Measurements from ENCODE around the gene LMCD1.

LMCD1 gene

DNA sequence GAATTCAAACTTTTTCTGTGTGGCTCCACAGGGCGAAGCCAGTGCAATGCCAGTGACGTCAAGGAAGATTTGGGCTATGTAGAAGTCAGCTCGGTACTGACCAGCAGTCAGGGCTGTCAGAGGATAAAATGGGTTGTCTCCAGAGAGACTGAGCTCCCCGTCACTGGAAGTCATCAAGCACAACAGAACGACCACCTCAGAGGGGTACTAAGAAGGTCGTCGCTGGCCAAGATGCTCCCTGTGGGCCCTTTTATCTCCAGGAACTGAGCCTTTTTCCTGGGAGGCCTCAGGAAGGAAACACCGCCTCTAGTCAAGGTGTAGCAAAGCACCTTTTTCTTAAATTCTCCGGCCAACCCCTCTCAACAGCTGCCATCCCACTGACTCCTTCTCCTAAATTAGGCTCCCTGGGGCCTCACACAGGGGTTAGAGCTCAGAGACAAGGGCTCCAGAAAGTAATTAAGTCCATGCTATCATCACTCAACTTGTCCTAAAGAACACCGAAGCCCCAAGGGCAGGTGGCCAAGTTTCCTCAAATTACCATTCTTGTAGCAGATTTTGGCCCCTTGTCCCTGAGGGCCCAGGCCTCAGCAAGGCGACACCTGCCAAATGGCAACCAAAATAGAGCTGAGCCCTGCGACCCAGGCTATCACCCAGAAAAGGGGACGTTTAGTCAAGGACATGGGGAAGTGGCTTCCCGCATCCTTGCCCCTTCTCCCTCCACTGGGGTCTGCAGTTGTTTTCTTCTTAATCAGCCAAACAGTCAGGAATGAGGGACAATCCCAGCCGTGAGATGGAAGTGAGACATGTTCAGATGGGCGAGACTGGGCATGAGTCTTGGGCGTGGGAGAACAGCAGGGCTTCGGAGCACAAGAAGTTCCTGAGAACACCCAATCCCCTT lies 94.9 kb downstream of the LMCD1 start:
- no peak for DNase-seq

- DNase-seq, result no peak
Measured at GRCh38 chr3:8597219-8597853, 95.7 kb downstream of the LMCD1 start.

- no peak for DNase-seq
Measured at GRCh38 chr3:8599146-8599545, 97.5 kb downstream of the LMCD1 start.

DNA sequence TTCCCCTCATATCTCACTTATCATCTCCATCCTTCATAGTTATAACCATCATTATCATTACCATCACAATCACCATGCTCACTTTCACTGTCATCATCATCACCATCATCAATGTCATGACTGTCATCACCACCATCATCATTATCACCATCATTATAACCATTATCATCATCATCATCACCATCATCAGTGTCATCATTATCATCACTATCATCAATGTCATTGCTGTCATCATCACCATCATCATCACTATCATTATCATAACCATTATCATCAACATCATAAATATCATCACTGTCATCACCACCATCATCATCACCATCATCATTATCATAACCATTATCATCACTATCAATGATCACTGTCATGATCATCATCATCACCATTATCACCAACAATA lies 98.8 kb downstream of the LMCD1 start:
- no peak for DNase-seq

DNA sequence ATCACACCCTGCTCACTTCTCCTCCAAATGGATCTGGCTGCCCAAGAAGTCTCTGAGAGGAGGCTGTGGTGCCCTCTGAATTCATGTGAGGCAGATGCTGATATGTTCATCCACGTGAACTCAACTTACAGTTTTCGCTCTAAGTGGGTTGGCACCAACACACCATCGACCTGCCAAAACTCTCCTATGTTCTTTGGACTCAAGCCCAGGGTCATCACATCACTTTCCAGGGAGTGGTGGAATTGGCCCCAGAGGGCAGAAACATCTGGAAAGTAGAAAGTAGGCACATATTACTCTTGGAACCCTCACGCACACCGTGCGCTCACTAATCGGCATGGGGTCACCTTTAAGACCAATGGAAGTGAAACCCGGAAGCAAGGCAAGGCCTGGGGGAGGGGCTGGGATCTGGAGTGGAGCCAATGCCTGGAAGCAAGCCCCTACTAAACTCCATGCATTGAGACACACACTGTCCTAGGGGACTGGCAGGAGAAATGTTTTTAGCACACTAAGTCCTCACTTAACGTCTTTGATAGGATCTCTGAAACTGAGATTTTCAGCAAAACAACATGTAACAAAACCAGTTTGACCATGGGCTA lies 101.6 kb downstream of the LMCD1 start:
- DNase-seq, result no peak

GRCh38 chr3:8604006-8604405 lies 102.4 kb downstream of the LMCD1 start:
- DNase-seq, result no peak

- DNase-seq, result no peak
Measured at GRCh38 chr3:8604988-8605387, 103.4 kb downstream of the LMCD1 start.

- no peak for DNase-seq
Measured at GRCh38 chr3:8606701-8607231, 105.1 kb downstream of the LMCD1 start.

DNA sequence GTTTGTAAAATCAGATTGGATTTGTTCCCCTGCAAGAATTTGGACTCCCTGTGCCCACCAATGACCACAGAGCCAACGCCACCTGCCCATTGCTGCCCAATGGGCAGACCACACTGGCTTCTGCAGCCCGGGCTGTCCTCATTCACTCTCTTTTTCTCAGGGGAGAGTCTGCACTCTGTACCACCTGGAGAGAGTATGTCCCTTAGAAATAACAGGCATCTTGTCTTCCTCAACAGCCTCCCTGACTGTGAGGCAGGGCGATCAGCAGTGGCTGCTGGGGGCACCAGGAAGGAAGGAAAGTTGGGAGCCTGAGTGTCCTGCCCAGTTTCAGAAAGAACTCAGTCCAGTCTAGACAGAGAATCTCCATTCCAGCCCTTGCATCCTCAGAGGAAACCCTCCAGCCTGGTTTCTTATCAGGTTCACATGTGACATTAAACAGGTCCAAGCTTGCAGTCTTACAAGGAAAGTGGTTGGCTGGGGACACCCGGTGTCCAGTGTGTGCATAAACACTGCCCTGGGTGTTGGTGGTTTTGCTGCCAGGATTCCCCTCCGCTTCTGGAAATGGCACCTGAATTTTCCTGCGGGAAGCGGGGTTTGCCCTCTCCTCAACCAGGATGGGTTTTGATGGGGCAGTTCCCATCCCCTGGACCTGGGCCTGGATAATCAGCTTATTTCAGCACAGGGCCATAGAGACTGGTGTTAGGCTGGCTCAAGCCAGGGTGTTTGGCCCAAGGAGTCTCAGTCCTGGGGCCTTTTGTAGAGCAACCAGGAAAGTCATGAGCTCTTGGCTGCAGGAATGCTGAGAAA lies 105.8 kb downstream of the LMCD1 start:
- no peak for DNase-seq

- no peak for DNase-seq
Measured at GRCh38 chr3:8608041-8608790, 106.6 kb downstream of the LMCD1 start.

DNA sequence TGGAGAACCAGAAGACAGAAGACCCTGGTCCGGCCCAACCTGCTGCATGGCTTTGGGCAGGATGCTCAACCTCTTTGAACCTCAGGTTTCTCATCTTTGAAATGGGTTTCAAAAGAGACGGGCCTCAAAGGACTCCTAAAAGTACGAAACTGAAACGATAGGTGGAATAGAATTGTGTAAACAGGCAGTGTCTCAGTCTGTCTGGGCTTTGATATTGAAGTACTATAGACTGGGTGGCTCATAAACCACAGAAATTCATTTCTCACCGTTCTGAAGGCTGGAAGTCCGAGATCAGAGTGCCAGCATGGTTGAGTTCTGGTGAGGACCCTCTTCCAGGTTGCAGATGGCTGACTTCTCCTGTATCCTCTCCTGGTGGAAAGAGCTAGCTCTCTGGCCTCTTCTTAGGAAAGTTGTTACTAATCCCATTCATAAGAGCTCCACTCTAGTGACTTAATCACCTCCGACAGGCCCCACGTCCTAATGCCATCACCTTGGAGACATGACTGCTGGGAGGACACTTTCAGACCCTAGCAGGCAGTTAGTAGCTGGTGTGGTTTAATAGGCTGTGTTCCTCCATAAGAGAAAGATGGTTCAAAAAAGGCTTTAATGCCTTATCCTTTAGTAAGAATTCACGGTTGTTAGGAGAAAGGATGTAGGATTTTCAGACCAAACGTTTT lies 107.3 kb downstream of the LMCD1 start:
- DNase-seq, result no peak

- DNase-seq, result no peak
Measured at GRCh38 chr3:8610951-8611350, 109.3 kb downstream of the LMCD1 start.

GRCh38 chr3:8617921-8618320 lies 116.3 kb downstream of the LMCD1 start:
- DNase-seq, result no peak

DNA sequence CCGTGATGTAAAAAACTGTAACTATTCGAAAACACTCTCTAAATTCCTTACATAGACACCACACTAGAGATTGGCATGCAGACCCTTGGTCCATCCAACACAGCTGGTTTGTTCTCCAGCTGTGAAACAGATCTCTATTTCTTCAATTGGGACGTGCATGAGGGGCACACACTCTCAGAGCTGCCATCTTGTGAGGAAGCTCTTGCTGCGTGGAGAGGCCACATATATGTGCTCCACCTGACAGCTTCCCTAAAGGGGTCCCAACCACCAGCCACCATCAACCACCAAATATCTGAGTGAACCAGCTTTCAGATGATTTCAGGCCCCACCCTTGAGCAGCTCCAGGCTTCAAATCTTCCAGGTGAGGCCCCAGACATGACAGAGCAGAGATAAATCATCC lies 117.3 kb downstream of the LMCD1 start:
- no peak for DNase-seq

- no peak for DNase-seq
Measured at GRCh38 chr3:8619548-8619947, 117.9 kb downstream of the LMCD1 start.

- DNase-seq, result no peak
Measured at GRCh38 chr3:8621141-8621540, 119.5 kb downstream of the LMCD1 start.

- no peak for DNase-seq
Measured at GRCh38 chr3:8621872-8622271, 120.2 kb downstream of the LMCD1 start.

DNA sequence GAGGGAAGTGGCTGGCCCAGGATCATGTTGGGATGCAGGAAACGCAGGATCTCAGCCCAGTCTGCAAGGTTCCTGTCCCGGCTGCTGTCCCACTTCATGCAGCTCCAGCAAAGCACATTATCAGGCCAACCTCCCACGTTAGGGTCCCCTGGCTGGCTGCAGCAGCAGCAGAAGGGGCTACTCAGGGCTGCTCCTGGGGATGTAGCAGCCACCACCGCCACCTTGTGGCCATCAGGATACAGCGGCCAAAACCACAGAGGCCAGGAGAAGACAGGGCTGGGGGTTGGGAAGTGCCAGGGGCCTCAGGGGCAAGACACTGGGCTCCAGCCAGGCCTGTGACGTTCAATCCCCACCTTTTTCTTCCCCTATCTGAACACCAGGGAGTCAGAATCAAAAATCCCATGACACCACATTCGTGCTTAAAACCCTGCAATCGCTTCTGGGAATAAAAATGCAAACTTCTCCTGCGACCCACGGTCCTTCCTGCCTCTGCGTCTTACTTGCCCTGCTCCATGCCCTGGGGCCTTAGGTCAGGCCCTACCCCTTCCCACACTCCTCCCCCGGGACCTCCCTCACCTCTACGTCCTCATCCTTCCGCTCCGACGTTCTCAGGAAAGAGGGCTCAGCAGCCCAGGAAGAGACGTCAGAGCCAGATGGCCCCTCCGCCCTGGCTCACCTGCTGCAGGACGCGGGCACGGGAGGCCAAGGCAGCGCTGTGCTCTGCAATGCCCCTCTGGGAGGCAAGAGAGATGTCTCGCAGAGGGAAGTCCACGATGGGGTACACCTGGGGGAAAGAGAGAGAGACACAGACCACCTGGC lies 121.5 kb downstream of the LMCD1 start:
- no peak for DNase-seq

DNA sequence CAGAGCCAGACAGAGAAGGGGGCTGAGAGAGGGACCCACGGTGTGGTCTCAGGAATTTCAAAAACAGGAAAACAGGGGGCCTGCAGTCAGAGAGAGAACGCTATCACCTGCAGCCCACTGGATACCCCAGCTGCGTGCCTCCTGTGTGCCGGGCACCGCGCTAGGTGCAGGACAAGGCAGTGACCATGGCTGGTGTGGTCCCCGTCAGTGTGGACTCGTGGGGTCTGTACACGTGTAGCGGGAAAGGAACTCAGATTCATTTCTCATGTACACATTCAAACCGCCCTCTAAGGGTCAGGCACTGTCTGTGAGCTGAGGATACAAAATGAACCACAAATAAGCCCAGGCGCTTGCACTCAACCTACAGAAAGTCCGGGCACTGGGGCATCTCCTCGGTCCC lies 122.1 kb downstream of the LMCD1 start:
- no peak for DNase-seq
